Inflammatory macrophage (primary cell): ENCODE results near the gene ATP6V1B1.

ENCODE experiments used
- DNase-seq, 2 donors: peaks; one replicate each; pipeline ENCODE4 v3.0.0-alpha.2; 2020 to 2022

Gene ATP6V1B1

GRCh38 chr2:70977605-70978205 lies 42.0 kb downstream of the ATP6V1B1 start:
- DNase-seq, result peak; percentile 24 to 30

GRCh38 chr2:70978341-70979179 lies 42.9 kb downstream of the ATP6V1B1 start, which contains the start of gene ANKRD53:
TSS of gene ANKRD53 (plus strand) at chr2:70978630. CDS start at chr2:70978646, 16 bp downstream.
- DNase-seq, result peak in 1 of 2 donors; percentile 31

GRCh38 chr2:70979180-70979488 lies 43.4 kb downstream of the ATP6V1B1 start:
- DNase-seq, result no peak

- DNase-seq, result no peak
Measured at GRCh38 chr2:70979626-70980025, 43.9 kb downstream of the ATP6V1B1 start.

- no peak for DNase-seq
Measured at GRCh38 chr2:70981421-70981820, 45.7 kb downstream of the ATP6V1B1 start.

- no peak for DNase-seq
Measured at GRCh38 chr2:70981866-70982810, 46.4 kb downstream of the ATP6V1B1 start.

- DNase-seq, result no peak
Measured at GRCh38 chr2:70982971-70983370, 47.3 kb downstream of the ATP6V1B1 start.

- no peak for DNase-seq
Measured at GRCh38 chr2:70983506-70984227, 48.0 kb downstream of the ATP6V1B1 start.

GRCh38 chr2:70984228-70984575 lies 48.5 kb downstream of the ATP6V1B1 start:
- DNase-seq, result no peak

GRCh38 chr2:70984576-70985282 lies 49.0 kb downstream of the ATP6V1B1 start:
- peak; percentile 59 to 65 for DNase-seq

- no peak for DNase-seq
Measured at GRCh38 chr2:70985283-70985688, 49.6 kb downstream of the ATP6V1B1 start.

GRCh38 chr2:70985956-70986355 lies 50.3 kb downstream of the ATP6V1B1 start:
- no peak for DNase-seq

GRCh38 chr2:70986499-70987189 lies 50.9 kb downstream of the ATP6V1B1 start:
- DNase-seq, result no peak

- DNase-seq, result no peak
Measured at GRCh38 chr2:70987386-70987785, 51.7 kb downstream of the ATP6V1B1 start.

GRCh38 chr2:70988151-70988550 lies 52.5 kb downstream of the ATP6V1B1 start:
- DNase-seq, result no peak

- no peak for DNase-seq
Measured at GRCh38 chr2:70988726-70989648, 53.3 kb downstream of the ATP6V1B1 start.

- no peak for DNase-seq
Measured at GRCh38 chr2:70990216-70990615, 54.5 kb downstream of the ATP6V1B1 start.

- DNase-seq, result no peak
Measured at GRCh38 chr2:70991142-70991541, 55.4 kb downstream of the ATP6V1B1 start.

- no peak for DNase-seq
Measured at GRCh38 chr2:70991742-70992141, 56.0 kb downstream of the ATP6V1B1 start.
